Nephron (organoid): Measurements from ENCODE around the gene SLC35F1.

Experiments used
- H3K27ac Mint-ChIP-seq, 3 experiments: 2 replicates each; pipeline ENCODE4 v1.8.0; 2020; ENCODE audit warnings: mixed read lengths in 3 of 3, mild to moderate bottlenecking in 2 of 3, moderate library complexity in 1 of 3
- H3K27me3 Mint-ChIP-seq: 2 replicates; pipeline ENCODE4 v1.8.0; 2021; ENCODE audit warnings: low read depth, mild to moderate bottlenecking, moderate library complexity, mixed read lengths
- H3K36me3 Mint-ChIP-seq: 2 replicates; pipeline ENCODE4 v1.8.0; 2020; ENCODE audit warnings: low read depth, mixed read lengths
- H3K4me1 Mint-ChIP-seq: 2 replicates; pipeline ENCODE4 v1.8.0; 2020; ENCODE audit warnings: mixed read lengths
- H3K4me3 Mint-ChIP-seq, 3 experiments: 2 replicates each; pipeline ENCODE4 v1.8.0; 2020; ENCODE audit warnings: mild to moderate bottlenecking in 3 of 3, mixed read lengths in 3 of 3, moderate library complexity in 2 of 3
- H3K9me3 Mint-ChIP-seq: 2 replicates; pipeline ENCODE4 v1.8.0; 2020; ENCODE audit warnings: mixed read lengths
- CTCF ChIP-seq, 3 experiments: fragments of 200-600 bp; sonication (generic); IDR thresholded peaks; one replicate each; pipeline ENCODE4 v1.5.0; 2021; ENCODE audit warnings: antibody characterized with exemption in 3 of 3; ENCODE audit not compliant: unreplicated experiment in 3 of 3

The SLC35F1 gene

GRCh38 chr6:117910549-117910948 lies 3.5 kb downstream of the SLC35F1 start:
- Mint-ChIP-seq H3K36me3 (no peaks in the 10 kb centered on the region), H3K27ac (no peak overlapping the region), H3K4me3 (peak overlapping the region; percentile 37 to 42 (median 37)), H3K27me3 (peaks cover 37% of the 10 kb centered on the region), H3K9me3 (peaks cover 5% of the 10 kb centered on the region), H3K4me1 (peaks cover 4% of the 10 kb centered on the region)
- TF ChIP-seq CTCF (IDR thresholded peaks at IDR 0.05; ENCODE audit: unreplicated experiment in 3 of 3), result no peak

DNA sequence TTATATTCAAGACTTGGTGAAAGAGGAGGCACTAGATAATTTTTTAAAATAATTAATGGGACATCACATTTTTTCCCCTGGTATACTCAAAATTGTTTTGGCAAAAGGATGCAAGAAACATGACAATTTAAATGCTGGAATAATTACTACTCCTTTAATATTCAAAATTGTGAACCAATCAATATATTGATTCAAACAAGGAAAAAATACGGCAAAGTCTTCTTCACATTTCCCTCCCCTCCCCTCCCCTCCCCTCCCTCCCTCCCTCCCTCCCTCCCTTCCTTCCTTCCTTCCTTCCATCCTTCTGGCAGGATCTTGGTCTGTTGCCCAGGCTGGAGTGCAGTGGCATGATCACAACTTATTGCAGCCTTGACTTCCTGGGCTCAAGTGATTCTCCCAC lies 4.1 kb downstream of the SLC35F1 start:
- H3K27ac Mint-ChIP-seq, result no peak overlapping the region
- no peak overlapping the region for H3K4me3 Mint-ChIP-seq
- H3K9me3 Mint-ChIP-seq, result peaks cover 5% of the 10 kb centered on the region
- TF ChIP-seq CTCF (IDR thresholded peaks at IDR 0.05; ENCODE audit: unreplicated experiment in 3 of 3), result no peak
- no peaks in the 10 kb centered on the region for H3K36me3 Mint-ChIP-seq
- H3K4me1 Mint-ChIP-seq, result peaks cover 4% of the 10 kb centered on the region
- peaks cover 32% of the 10 kb centered on the region for H3K27me3 Mint-ChIP-seq

- Mint-ChIP-seq H3K4me3 (no peak overlapping the region), H3K36me3 (no peaks in the 10 kb centered on the region), H3K4me1 (peaks cover 1% of the 10 kb centered on the region), H3K9me3 (peaks cover 5% of the 10 kb centered on the region), H3K27ac (no peak overlapping the region), H3K27me3 (peaks cover 27% of the 10 kb centered on the region)
- no peak for TF ChIP-seq CTCF (IDR thresholded peaks at IDR 0.05; ENCODE audit: unreplicated experiment in 3 of 3)
These were observed 4.6 kb downstream of the SLC35F1 start for GRCh38 chr6:117911660-117912059.

GRCh38 chr6:117915846-117916245 lies 8.8 kb downstream of the SLC35F1 start:
- no peaks in the 10 kb centered on the region for H3K36me3 Mint-ChIP-seq
- H3K9me3 Mint-ChIP-seq, result no peaks in the 10 kb centered on the region
- no peak overlapping the region for H3K27ac Mint-ChIP-seq

DNA sequence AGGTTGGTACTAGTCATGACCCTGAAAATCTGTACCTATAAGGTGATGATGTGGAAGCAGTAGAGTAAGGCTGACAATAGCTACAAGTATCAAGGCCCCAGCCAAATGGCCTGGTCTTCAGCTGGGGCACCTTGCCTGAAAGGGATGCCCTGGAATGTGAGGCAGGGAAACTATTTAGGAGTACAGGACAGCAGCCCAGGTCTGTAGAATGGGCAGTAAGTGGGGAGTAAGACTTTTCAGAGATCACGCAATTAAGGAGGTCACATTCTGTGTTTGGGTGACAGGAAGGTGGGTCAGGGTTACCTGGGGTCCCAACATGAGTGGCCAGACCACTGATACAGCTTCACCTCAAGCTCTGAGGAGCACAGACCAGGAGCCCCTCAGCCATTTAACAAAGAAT lies 9.4 kb downstream of the SLC35F1 start:
- Mint-ChIP-seq H3K36me3 (no peaks in the 10 kb centered on the region), H3K4me3 (no peak overlapping the region), H3K27me3 (no peaks in the 10 kb centered on the region), H3K9me3 (no peaks in the 10 kb centered on the region), H3K27ac (no peak overlapping the region), H3K4me1 (no peaks in the 10 kb centered on the region)
- TF ChIP-seq CTCF (IDR thresholded peaks at IDR 0.05; ENCODE audit: unreplicated experiment in 3 of 3), result no peak

More at GRCh38 chr6:117915846-117916245, 8.8 kb downstream of the SLC35F1 start:
- Mint-ChIP-seq H3K4me3 (no peak overlapping the region), H3K4me1 (no peaks in the 10 kb centered on the region), H3K27me3 (no peaks in the 10 kb centered on the region)
- no peak for TF ChIP-seq CTCF (IDR thresholded peaks at IDR 0.05; ENCODE audit: unreplicated experiment in 3 of 3)

DNA sequence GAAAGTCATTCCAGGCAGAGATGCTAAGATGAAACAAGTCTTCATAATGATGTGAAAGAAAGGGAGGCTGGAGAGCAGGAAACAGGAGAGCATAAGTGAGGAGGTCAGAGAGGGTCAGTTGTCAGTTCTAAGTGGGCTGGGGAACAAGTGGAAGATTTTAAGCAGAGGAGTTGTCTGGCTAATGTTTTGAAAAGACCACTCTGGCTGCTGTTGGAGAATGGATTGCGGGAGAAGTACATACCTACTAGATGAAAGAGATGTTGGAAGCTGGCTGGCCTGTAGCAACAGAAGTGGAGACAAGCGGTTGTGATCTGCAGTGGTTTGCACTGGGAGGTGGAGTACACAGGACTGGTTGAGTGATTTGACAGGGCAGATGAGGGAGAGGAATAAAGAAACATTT lies 10.1 kb downstream of the SLC35F1 start:
- H3K27me3 Mint-ChIP-seq, result no peaks in the 10 kb centered on the region
- no peaks in the 10 kb centered on the region for H3K9me3 Mint-ChIP-seq
- no peak for TF ChIP-seq CTCF (IDR thresholded peaks at IDR 0.05; ENCODE audit: unreplicated experiment in 3 of 3)
- no peaks in the 10 kb centered on the region for H3K36me3 Mint-ChIP-seq
- no peak overlapping the region for H3K27ac Mint-ChIP-seq
- H3K4me1 Mint-ChIP-seq, result no peaks in the 10 kb centered on the region
- no peak overlapping the region for H3K4me3 Mint-ChIP-seq
